HTR-8/SVneo (cell line): Measurements from ENCODE around the gene SLC10A3.

Experiments
- DNase-seq: peaks from one replicate; pipeline ENCODE4 v3.0.0; 2011; ENCODE audit warnings: low spot score, mixed read lengths; ENCODE audit not compliant: insufficient read length
- FAIRE-seq: peaks from 2 replicates; lab custom pipeline; 2011; peaks lifted over from hg19 to GRCh38; lab: Jason Lieb, UNC

The SLC10A3 gene

DNA sequence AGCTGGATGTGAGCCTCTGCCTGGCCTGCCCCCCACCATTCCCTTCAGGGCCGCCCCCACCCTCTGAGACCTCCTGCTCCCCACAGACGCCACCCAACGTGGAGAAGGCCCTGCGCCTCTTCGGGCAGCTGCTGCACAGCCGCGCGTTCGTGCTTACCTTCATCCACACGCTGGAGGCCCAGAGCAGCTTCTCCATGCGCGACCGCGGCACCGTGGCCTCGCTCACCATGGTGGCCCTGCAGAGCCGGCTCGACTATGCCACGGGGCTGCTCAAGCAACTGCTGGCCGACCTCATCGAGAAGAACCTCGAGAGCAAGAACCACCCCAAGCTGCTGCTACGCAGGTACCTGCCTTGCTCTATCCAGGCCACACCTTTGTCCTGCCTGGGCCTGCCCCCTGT lies 22.2 kb downstream of the SLC10A3 start:
- FAIRE-seq (no peak), DNase-seq (no peak)

DNA sequence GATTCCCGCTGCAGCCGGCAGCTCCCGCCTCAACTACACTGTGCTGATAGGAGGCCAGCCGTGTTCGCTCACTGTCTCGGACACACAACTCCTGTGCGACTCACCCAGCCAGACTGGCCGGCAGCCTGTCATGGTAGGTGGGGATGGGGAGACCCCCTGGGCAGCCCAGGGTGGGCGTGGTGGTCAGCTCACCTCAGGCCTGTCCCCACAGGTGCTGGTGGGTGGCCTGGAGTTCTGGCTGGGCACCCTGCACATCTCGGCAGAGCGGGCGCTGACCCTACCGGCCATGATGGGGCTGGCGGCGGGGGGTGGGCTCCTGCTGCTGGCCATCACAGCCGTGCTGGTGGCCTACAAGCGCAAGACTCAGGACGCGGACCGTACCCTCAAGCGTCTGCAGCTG lies 22.9 kb downstream of the SLC10A3 start:
- FAIRE-seq (no peak), DNase-seq (no peak)

DNA sequence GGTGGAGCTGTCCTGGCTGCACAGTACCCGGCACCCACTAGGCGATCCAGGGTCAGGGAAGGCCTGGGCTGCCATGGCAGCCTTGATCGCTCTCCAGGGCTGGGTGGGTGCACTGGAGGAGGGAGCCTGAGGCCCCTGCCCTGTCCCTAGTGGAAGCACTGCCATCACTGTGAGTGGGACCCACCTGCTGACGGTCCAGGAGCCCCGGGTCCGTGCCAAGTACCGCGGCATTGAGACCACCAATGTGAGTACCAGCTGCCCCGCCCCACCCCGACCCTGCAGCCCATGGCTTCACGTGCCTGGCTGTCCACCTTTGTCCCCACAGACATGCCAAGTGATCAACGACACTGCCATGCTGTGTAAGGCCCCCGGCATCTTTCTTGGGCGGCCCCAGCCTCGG lies 23.5 kb downstream of the SLC10A3 start:
- DNase-seq (no peak), FAIRE-seq (no peak)

DNA sequence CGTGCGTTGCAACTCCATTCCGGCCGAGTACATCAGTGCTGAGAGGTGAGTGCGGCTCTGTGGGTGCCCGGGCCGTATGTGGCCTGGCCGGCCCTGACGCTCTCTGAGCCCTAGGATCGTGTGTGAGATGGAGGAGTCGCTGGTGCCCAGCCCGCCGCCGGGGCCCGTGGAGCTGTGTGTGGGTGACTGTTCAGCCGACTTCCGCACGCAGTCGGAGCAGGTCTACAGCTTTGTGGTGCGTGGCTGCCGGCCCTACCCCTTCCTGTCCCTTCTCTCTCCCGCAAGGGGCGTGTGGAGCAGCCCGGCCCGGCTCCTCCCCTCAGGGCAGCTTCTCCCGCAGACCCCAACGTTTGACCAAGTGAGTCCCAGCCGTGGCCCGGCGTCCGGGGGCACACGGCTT lies 24.4 kb downstream of the SLC10A3 start:
- DNase-seq (no peak), FAIRE-seq (no peak)

DNA sequence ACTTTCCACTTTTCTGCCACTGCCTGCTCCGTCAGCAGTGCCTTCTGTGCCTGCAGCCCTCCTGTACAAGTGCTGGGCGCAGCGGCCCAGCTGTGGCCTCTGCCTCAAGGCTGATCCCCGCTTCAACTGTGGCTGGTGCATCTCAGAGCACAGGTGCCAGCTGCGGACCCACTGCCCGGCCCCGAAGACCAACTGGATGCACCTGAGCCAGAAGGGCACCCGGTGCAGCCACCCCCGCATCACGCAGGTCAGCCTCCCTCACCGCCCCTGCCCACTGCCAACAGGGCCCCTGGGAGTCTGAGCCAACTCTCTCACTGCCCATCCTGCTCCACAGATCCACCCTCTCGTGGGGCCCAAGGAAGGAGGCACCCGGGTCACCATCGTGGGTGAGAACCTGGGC lies 24.8 kb downstream of the SLC10A3 start:
- DNase-seq, result no peak

DNA sequence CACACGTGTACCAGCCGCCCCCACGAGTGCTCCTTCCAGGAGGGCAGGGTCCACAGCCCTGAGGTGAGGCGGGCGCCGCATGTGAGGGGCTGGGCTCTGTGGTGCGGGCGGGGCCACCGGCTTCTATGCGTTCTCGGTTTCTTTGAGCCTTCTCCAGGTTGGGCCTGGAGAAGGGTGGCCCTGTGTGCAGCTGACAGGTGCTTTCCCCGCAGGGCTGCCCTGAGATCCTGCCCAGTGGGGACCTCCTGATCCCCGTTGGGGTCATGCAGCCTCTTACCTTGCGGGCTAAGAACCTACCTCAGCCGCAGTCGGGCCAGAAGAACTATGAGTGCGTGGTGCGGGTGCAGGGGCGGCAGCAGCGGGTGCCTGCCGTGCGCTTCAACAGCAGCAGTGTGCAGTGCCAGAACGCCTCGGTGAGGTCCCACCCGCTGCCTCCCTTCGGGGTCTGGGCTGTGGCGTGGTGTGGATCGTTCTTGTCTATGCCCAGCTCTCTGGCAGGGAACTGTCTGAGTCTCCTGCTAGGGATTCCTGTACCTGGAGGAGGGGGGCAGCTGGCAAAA lies 25.5 kb downstream of the SLC10A3 start:
- DNase-seq (no peak), FAIRE-seq (no peak)

More for the DNA sequence above, 24.8 kb downstream of the SLC10A3 start:
- no peak for FAIRE-seq

DNA sequence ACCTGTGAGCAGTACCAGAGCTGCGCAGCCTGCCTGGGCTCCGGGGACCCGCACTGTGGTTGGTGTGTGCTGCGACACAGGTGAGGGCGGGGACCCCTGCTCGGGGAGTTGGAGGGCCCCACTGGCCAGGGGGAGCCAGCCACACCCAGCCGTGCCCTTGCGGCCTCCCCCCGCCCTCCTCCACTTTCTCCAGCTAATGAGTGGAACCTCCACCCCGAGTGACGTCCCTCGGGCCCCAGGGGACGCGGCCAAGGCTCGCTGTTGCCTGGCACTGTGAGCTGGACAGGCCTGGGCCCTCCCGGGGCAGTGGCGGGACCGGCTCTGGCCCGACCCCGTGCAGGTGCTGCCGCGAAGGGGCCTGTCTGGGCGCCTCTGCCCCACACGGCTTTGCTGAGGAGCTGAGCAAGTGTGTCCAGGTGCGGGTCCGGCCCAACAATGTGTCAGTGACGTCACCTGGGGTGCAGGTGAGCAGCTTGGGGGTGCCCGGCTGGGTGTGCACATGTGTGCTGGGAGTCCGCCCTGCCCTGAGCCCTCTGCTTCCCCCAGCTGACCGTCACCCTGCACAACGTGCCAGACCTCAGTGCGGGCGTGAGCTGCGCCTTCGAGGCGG lies 26.7 kb downstream of the SLC10A3 start:
- DNase-seq, result no peak
- FAIRE-seq, result no peak

DNA sequence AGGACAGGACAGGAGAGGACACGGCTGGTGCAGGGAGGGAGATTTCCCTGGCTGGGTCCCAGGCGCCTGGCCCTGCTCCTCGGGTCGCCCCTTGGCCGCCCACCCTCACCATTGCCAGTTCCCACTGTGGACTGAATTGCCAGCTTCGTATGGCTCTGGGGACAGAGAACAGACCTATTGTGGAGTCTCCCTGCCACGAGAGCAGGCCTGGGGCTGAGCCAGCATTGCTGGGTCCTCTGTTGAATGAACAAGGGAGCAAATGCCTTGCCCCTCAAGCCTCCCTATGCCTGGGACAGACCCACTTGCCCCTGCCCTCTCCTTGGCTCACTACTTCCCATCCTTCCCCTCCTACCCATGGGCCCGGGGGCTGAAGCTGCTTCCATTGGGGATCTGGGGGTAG lies 28.0 kb downstream of the SLC10A3 start:
- FAIRE-seq, result no peak
- no peak for DNase-seq

DNA sequence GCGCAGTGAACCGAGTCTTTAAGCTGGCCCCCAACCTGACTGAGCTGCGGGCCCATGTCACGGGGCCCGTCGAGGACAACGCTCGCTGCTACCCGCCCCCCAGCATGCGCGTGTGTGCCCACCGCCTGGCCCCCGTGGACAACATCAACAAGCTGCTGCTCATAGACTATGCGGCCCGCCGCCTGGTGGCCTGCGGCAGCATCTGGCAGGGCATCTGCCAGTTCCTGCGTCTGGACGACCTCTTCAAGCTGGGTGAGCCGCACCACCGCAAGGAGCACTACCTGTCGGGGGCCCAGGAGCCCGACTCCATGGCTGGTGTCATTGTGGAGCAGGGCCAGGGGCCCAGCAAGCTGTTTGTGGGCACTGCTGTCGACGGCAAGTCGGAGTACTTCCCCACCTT lies 30.1 kb downstream of the SLC10A3 start:
- FAIRE-seq, result no peak

DNA sequence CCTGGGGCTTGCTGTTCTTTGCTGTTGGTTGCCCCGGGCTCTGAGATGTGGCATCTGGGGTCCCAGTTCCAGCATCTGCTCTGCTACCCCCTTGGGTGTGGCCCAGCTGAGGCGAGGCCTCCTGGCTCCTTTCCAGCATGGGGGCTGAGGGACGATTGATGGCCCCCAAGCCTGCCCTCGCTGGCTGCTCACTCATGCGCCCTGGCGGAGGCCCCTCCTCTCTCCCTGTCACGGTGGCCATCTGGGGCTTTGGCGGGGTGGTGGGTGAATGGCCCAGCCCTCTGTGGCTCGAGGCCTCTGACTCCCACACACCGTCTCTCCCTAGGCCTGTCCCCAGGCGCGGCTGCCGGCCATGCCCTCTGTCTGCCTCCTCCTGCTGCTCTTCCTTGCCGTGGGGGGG lies 30.6 kb downstream of the SLC10A3 start:
- no peak for DNase-seq
- FAIRE-seq, result no peak

More for the DNA sequence above, 30.1 kb downstream of the SLC10A3 start:
- no peak for DNase-seq

DNA sequence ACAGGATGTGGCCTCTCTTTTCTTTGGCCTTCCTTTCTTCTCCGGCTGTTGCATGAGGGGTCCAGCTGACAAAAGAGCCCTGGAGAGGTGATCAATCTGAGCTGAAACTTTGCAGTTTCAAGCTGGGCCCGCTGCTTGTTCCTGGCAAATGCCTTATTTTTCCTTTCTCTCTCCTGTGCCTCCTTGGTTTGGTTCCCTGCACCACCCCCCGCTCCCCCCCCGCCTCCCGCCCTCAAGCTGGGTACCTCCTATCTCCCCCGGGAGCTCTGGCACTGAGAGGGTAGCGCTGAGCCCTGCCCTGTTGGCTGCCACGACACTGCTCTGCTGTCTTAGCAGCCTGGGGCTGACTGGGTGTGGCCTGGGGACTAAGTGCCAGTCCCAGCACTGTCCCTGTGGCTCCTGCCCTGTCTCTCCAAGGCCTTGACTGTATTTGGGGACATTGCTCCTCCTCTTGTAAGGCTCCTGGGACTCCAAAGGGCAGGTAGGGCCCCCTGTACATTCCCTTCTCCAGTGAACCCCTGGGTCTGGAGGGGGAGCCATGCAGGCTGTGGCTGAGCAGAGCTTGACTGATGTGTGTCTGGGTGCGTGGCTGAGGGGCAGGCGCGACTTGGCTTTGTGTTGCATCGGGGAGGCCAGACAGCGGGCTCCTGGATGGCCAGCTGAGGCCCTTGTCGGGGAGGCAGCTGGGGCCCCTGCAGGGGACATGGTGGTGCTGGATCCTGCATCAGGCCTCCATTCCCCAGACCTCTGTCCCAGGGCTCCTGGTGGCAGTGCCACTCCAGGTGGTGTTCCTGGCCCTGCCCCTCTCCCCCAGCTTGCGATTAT lies 31.3 kb downstream of the SLC10A3 start:
- DNase-seq (no peak), FAIRE-seq (no peak)

DNA sequence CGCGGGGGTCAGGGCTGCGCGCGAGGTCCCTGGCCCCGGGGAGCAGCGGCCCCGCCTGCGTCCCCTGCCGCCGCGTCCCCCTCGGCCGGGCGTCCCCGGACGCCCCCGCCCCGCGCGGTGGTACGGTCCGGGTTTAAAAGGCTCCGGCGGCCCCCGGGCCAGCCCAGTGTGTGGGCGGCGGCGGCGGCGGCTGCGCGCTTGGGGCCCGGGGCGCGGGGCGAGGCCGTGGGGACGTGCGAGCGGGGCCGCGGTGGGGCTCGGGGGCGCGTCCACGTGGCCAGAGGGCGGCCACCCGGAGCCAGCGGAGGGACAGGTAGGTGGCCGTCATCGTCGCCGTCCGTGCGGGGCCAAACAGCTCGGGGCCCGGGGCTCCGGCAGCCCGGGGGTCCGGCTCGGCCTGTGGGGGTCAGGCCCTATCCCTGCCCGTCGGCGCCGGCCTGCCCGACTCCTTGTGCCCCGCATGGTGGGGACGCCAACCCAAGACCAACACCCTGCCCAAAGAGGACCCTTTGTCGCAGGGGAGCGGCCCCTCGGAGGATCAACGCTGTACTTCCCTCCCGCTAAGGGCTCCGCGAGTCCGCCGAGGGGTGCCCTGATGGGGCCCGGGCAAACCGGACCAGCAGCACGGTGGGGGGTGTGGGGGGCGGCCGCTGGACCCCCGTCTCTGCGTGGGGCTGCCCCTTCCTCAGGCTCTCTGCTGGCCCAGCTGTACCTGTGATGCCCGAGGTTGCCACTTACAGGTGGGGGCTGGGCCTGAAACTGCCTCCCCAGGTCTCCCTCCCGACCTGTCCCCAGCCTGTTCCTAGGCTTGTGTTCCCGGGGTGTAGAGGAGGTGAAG lies 32.1 kb downstream of the SLC10A3 start, which contains the start of gene PLXNA3:
Gene PLXNA3 (plus strand): TSS at position 166 of the 838 bp plus-strand sequence. CDS start 1,903 bp downstream, outside the sequence.
- peak; percentile 21 for DNase-seq
- FAIRE-seq, result no peak

DNA sequence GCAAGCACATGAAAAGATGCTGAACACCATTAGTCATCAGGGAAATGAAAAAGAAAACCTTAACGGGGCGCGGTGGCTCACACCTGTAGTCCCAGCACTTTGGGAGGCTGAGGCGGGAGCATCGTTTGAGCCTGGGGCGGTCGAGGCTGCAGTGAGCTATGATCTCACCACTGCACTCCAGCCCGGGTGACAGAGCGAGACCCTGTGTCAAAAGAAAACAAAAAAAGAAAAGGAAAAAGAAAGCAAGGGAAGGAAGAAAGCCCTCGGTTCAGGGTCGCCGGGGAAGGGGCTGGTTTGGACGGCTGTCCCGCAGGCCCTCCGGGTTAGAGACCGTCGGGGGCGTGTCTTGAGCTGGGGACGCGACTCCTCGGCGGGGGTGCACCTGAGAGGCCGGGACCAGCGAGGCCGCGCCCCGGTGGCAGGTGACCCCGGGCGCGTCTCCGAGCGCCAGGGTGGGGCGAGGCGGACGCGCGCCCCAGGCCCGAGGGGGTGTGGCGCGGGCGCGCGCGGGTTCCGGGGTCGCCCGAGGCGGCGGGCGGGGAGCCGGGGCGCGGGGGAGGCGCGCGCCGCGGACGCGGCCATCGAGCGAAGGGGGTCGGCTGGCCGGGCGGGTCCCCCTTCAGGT lies 32.8 kb downstream of the SLC10A3 start:
- DNase-seq (peak; percentile 32), FAIRE-seq (no peak)

DNA sequence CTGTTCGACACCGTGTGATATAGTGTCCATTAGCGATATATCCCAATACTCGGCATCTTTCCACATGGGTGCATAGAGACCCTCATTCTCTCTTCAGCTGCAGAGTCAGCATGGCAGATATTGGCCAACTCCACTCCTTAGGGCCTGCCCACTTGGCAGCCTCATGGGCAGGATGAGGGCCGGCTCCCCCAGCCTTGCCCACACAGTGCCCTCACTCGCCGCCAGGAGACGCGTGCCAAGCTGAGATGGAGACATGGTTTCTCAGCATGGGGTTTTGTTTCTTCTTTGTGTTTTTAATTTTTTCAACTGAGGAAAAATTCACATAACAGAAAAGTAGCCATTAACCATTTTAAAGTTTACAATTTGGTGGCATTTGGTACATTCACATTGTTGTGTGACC lies 37.6 kb downstream of the SLC10A3 start:
- DNase-seq (no peak), FAIRE-seq (no peak)

DNA sequence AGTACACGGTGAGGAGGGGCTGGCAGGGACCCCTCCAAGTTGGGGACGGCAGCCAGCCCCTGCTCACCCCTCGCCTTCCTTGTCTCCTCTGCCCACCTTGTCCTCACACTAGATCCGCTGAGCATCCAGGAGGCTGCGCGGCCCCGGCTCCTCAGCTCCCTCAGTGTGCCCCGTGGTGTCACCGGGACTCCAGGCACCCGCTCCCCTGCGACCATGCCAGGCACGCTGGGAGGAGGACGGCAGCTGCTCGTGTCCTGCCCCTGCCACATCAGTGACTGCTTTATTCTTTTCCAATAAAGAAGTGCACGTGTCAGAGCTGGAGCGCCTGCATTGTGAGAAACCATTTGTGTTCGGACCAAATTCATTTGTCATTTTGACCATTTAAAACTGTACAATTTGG lies 40.1 kb downstream of the SLC10A3 start:
- FAIRE-seq (no peak), DNase-seq (no peak)

DNA sequence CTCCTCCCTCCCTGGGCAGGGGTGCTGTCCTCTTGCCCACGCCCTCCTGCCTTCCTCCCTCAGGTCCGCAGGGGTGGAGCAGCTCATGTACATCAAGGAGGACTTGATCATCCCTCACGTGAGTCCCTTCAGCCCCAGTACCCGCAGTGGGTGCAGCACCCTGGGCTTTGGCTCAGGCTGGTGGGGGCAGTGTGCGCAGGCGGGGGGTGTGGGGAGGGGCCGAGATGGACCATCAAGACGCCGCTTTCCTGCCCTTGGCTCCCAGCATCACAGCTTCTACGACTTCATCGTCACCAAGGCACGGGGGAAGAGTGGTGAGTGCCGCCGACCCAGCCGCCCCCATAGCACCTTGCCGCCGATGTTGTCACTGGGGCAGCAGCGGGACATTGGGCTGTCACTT lies 40.8 kb downstream of the SLC10A3 start:
- FAIRE-seq, result no peak
- DNase-seq, result no peak

DNA sequence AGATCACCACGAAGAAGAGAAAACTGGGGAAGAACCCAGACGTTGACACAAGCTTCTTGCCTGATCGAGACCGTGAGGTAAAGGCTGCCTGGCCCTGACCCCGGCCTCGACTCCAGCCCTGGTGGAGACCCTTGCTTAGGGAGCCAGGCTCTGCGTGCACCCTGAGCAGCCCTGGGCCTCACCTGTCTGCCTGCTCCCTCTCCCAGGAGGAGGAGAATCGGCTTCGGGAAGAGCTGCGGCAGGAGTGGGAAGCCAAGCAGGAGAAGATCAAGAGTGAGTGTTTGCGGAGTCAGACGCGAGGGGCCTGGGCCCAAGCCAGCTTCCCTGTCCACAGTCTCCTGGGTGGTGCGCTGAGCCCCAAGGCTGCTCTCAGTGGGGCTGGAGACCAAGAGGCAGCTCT lies 41.9 kb downstream of the SLC10A3 start:
- FAIRE-seq (no peak), DNase-seq (no peak)

DNA sequence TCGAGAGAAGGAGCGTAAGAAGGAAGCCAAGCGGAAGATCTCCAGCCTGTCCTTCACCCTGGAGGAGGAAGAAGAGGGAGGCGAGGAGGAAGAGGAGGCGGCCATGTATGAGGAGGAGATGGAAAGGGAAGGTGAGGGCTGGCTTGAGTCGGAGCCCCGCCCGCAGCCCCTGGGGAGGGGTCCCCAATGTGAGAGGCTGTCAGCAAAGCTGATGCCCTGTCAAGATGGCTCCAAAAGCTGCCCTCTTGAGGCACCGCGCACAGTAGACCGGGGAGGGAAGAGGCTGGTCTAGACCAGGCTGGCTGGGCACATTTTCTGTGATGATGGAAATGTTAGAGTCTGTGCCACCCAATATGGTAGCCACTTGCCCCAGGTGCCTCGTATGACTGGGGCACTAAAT lies 44.0 kb downstream of the SLC10A3 start:
- DNase-seq (no peak), FAIRE-seq (no peak)

DNA sequence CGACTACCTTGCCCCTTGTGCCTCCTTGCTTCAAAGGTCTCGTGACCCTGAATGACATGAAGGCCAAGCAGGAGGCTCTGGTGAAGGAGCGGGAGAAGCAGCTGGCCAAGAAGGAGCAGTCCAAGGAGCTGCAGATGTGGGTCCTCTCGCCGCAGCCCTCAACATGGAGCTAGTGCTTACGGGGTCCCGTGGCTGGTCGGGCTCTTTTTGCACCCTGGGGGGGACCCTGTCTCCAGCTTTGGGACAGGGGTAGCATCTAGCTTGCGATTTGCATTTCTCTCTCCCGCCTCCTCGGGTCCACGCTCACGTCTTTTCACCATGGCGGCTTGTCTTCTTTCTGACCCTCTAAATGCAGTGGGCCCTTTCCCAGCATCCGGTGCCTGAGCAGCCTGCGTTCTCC lies 44.7 kb downstream of the SLC10A3 start:
- DNase-seq (no peak), FAIRE-seq (no peak)

DNA sequence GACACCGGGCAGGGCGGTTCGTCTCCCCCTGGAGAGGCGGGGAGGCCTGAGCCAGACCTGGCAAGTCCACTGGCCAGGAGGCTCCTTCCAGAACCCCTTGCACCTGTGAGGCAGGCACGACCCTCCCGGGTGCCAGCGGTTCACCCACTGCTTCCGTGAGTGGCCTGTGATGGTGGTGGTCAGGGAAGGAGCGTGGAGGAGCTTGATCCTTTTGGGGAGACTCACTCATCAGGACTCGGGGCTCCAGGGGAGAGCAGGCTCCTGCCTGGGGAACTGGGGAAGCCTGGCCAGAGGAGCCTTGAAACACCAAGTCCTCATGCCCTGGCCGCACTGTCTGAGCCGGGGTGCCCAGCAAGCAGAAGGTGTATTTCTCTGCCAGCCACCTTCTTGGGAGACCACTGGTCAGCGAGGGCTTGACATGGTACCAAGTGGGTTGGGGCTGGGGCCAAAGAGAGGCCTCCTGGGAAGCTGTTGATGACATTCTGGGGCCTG lies 45.6 kb downstream of the SLC10A3 start:
- DNase-seq, result no peak
- no peak for FAIRE-seq
